AG09319 (cell line): Measurements from ENCODE around the gene SLC26A1.

Experiments
- DNase-seq: peaks from one replicate; pipeline ENCODE4 v3.0.0-alpha.2; 2010; ENCODE audit warnings: low read depth; ENCODE audit errors: extremely low read depth
- CTCF ChIP-seq: IDR thresholded peaks from 2 replicates; pipeline ENCODE4 v1.5.1; 2011; ENCODE audit warnings: low read depth, mild to moderate bottlenecking, inconsistent platforms, low read length, moderate library complexity

The SLC26A1 gene

GRCh38 chr4:1038948-1039492 lies 45.8 kb upstream of the SLC26A1 start:
- DNase-seq, result no peak
- no peak for TF ChIP-seq CTCF

- no peak for TF ChIP-seq CTCF
- no peak for DNase-seq
Observed at GRCh38 chr4:1036976-1037810, 44.0 kb upstream of the SLC26A1 start.

DNA sequence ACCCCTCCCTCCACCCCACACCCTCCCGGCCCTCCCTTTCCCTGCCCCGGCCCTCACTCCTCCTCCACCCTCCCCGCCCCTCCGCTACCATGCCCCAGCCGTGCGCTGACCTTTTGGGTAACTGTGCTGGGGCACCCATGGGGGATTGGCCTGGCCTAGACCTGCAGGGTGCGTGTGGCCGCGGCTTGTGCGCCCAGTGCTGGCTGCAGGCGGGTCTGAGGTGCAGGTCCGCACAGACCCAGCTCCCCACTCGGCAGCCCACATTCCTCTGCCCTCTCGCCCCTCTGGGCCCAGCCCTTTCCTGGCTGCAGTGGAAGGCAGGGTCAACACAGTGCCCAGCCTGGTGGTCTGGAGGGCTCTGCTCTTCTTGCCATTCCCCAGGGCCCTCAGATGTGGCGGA lies 42.9 kb upstream of the SLC26A1 start:
- no peak for TF ChIP-seq CTCF
- DNase-seq, result no peak

DNA sequence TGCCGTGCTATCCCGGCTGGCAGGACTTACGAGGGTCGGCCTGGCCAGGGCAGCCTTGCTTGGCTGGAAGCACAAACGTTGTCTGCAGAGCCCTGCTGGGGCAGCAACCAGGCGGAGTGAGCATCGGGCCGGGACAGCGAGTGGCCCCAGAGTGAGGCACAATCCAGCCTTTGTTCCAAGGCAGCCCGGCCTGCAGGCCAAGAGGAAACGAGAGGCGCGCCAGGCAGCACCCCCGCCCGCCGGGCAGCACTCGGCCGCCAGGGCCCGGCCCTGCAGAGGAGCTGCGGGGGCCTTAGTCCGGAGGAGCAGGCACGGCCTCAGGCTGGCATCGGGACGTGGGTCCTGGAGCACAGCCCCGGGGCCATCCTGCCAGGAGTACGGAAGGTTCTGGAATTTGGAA lies 42.3 kb upstream of the SLC26A1 start:
- no peak for DNase-seq
- no peak for TF ChIP-seq CTCF

DNA sequence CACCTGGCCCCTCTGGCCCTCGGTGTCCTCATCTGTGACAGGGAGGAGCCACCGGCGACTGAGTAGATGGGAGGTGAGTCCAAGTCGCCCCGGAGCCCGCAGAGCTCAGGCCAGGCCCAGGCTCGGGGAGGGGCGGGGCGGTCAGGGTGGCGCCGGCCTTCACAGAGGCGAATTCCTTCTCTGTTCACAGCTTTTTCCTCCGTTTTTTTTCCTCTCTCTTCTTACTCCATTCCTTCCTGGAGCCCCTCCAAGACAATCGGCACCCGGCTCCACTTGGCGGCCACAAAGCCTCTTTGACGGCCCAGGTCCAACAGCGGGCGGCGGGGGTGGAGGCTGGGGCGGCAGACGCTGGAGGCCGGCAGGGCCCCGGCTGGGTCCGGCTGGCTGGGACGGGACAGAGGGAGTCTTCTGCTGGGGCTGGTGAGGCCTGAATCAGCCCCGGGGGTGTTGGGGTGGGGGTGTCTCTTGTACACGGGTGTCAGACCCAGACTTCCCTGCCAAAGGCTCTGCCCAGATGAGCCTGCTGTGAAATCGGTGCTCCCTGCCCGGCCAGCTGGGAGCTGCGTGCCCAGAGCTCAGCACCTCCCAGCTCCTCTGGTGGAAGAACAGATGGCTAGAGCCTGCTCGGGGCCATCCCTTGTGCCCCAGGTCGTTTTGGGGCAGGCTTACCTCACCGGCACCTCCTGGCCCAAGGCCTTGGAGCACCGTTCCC lies 40.8 kb upstream of the SLC26A1 start:
- TF ChIP-seq CTCF, result no peak
- DNase-seq, result no peak

- no peak for TF ChIP-seq CTCF
- DNase-seq, result no peak
Observed at GRCh38 chr4:1032861-1033260, 39.7 kb upstream of the SLC26A1 start.
